HCT116 (cell line): ENCODE data around the gene CHD1. TPM values are rescaled to one million over a fixed set of nuclear protein-coding genes. Genes with fewer than 3 reads are reported as not detected.
"Not testable (repeated sequence)": the region's sequence is repeated elsewhere in the genome, so short reads cannot be mapped to it uniquely, and the experiment has no call there.

ENCODE experiments used
- ATAC-seq: fragments of 200-7000 bp; cut with Tn5 transposase; 2 replicates; pipeline ENCODE4 v1.9.1; 2020; ENCODE audit warnings: mild to moderate bottlenecking, moderate library complexity
- BruUV-seq: library from RNA; stranded (reverse); fragments of 400-500 nt; replicated peaks from 2 replicates; lab custom pipeline; 2021; lab: Mats Ljungman, UMichigan
- CTCF ChIA-PET: fragments of 300-600 bp; sonication (Branson Sonifier 250); formaldehyde crosslinking; loops from one replicate; lab custom pipeline; 2021; ENCODE audit warnings: antibody characterized with exemption; lab: Charles Lee
- POLR2A ChIA-PET: fragments of 300-600, 350-600 bp; sonication (Branson Sonifier 250); formaldehyde crosslinking; loops from one replicate; lab custom pipeline; 2021; ENCODE audit warnings: antibody characterized with exemption; lab: Charles Lee
- RAD21 ChIA-PET, 2 experiments: fragments of 300-600 bp; sonication (Branson Sonifier 250); formaldehyde crosslinking; loops; one replicate each; lab custom pipeline; 2023; ENCODE audit warnings: low total read pairs in 2 of 2; ENCODE audit not compliant: uncharacterized antibody in 2 of 2, unreplicated experiment in 2 of 2, low non-redundant PET in 1 of 2; lab: Charles Lee
- DNase-seq: peaks from one replicate; pipeline ENCODE4 v3.0.0-alpha.2; 2010; ENCODE audit warnings: low read depth, low spot score
- H2AFZ ChIP-seq: fragments of 200-600 bp; shearing (Covaris generic), sonication (generic); 2 replicates; pipeline ENCODE4 v1.6.1; 2017; ENCODE audit warnings: low read depth, mixed run types, mixed read lengths, antibody characterized with exemption, low read length; ENCODE audit not compliant: poor library complexity, severe bottlenecking
- H3K27ac ChIP-seq: 2 replicates; pipeline ENCODE4 v1.5.1; 2012; ENCODE audit warnings: low read depth, low read length
- H3K27me3 ChIP-seq: fragments of 200-600 bp; sonication (generic); 2 replicates; pipeline ENCODE4 v1.6.1; 2016; ENCODE audit warnings: mixed run types, low read length, mixed read lengths; ENCODE audit not compliant: insufficient read depth
- H3K36me3 ChIP-seq, 2 experiments: fragments of 200-500 bp in 1 of 2; fragments of 200-600 bp in 1 of 2; sonication (Bioruptor generic) in 1 of 2; sonication (generic) in 1 of 2; 2 replicates each; pipeline versions ENCODE4 v1.5.1 to v1.6.1; 2014 to 2016; ENCODE audit warnings: low read length in 2 of 2, inconsistent platforms in 1 of 2, mixed read lengths in 1 of 2, mixed run types in 1 of 2; ENCODE audit not compliant: insufficient read depth in 2 of 2, control insufficient read depth in 1 of 2
- H3K4me1 ChIP-seq, 2 experiments: fragments of 200-600 bp in 1 of 2; sonication (generic) in 1 of 2; 2 replicates each; pipeline versions ENCODE4 v1.5.1 to v1.6.1; 2012 to 2017; ENCODE audit warnings: low read length in 2 of 2, inconsistent platforms in 1 of 2, mild to moderate bottlenecking in 1 of 2, mixed read lengths in 1 of 2, mixed run types in 1 of 2, moderate library complexity in 1 of 2; ENCODE audit not compliant: insufficient read depth in 2 of 2, control insufficient read depth in 1 of 2
- H3K4me2 ChIP-seq: fragments of 200-600 bp; sonication (generic); 2 replicates; pipeline ENCODE4 v1.6.1; 2017; ENCODE audit warnings: mixed run types, low read length, mixed read lengths
- H3K4me3 ChIP-seq, 2 experiments: fragments of 200-600 bp in 1 of 2; sonication (generic) in 1 of 2; replicated peaks in 1 of 2; 2 replicates each; pipeline ENCODE4 v1.5.1; 2011 to 2016; ENCODE audit warnings: low read length in 2 of 2, control low read depth in 1 of 2, low read depth in 1 of 2, mild to moderate bottlenecking in 1 of 2, mixed read lengths in 1 of 2, mixed run types in 1 of 2
- H3K79me2 ChIP-seq: fragments of 200-600 bp; sonication (generic); 2 replicates; pipeline ENCODE4 v1.6.1; 2017; ENCODE audit warnings: mild to moderate bottlenecking, mixed run types, low read length, moderate library complexity, mixed read lengths; ENCODE audit not compliant: insufficient read depth
- H3K9ac ChIP-seq: fragments of 200-600 bp; sonication (generic); 2 replicates; pipeline ENCODE4 v1.6.1; 2016; ENCODE audit warnings: low read length, mixed read lengths
- H3K9me2 ChIP-seq: fragments of 200-600 bp; sonication (generic), shearing (Covaris generic); 2 replicates; pipeline ENCODE4 v1.6.1; 2017; ENCODE audit warnings: mixed run types, mild to moderate bottlenecking, moderate library complexity; ENCODE audit not compliant: insufficient read depth
- H3K9me3 ChIP-seq, 2 experiments: fragments of 200-500 bp in 1 of 2; fragments of 200-600 bp in 1 of 2; sonication (Bioruptor generic) in 1 of 2; sonication (generic) in 1 of 2; 2 replicates each; pipeline ENCODE4 v1.6.1; 2014 to 2017; ENCODE audit warnings: low read length in 2 of 2, mixed read lengths in 2 of 2, inconsistent platforms in 1 of 2, low read depth in 1 of 2, mild to moderate bottlenecking in 1 of 2, mixed run types in 1 of 2, moderate library complexity in 1 of 2; ENCODE audit not compliant: control insufficient read depth in 1 of 2, insufficient read depth in 1 of 2
- H4K20me1 ChIP-seq: fragments of 200-600 bp; sonication (generic), shearing (Covaris generic); 2 replicates; pipeline ENCODE4 v1.6.1; 2017; ENCODE audit warnings: mixed run types, mild to moderate bottlenecking, moderate library complexity; ENCODE audit not compliant: insufficient read depth
- EGR1 ChIP-seq: IDR thresholded peaks from 2 replicates; pipeline ENCODE4 v1.6.1; 2012; ENCODE audit warnings: low read depth
- ELF1 ChIP-seq: IDR thresholded peaks from 2 replicates; pipeline ENCODE4 v1.6.1; 2012; ENCODE audit warnings: low read depth, borderline replicate concordance
- EZH2 ChIP-seq: fragments of 200-600 bp; sonication (generic); IDR thresholded peaks from 2 replicates; pipeline ENCODE4 v1.6.1; 2017; ENCODE audit warnings: antibody characterized with exemption, mixed run types
- FOSL1 ChIP-seq: IDR thresholded peaks from 2 replicates; pipeline ENCODE4 v1.6.1; 2012; ENCODE audit warnings: low read depth
- POLR2A ChIP-seq: IDR thresholded peaks from 2 replicates; pipeline ENCODE4 v1.7.0; 2011; ENCODE audit warnings: borderline replicate concordance; ENCODE audit not compliant: insufficient read depth, insufficient read length; ENCODE audit errors: extremely low read depth
- POLR2AphosphoS5 ChIP-seq: IDR thresholded peaks from 2 replicates; pipeline ENCODE4 v1.6.1; 2011; ENCODE audit warnings: mild to moderate bottlenecking, low read depth, low read length, moderate library complexity
- SIN3A ChIP-seq: IDR thresholded peaks from 2 replicates; pipeline ENCODE4 v1.6.1; 2012; ENCODE audit warnings: low read depth
- YY1 ChIP-seq: IDR thresholded peaks from 2 replicates; pipeline ENCODE4 v1.6.1; 2011; ENCODE audit warnings: low read length, low read depth, moderate library complexity, mild to moderate bottlenecking; ENCODE audit not compliant: insufficient replicate concordance; ENCODE audit errors: extremely low read depth
- ZFX ChIP-seq: fragments of 450-650 bp; IDR thresholded peaks from 2 replicates; pipeline ENCODE4 v1.6.1; 2017
- ZNF274 ChIP-seq: fragments of 200-500 bp; sonication (Bioruptor generic); IDR thresholded peaks from 2 replicates; pipeline ENCODE4 v1.6.1; 2014; ENCODE audit warnings: mild to moderate bottlenecking, low read depth, low read length, inconsistent platforms
- intact Hi-C: fragments of 100-400 bp; cut with micrococcal nuclease; formaldehyde crosslinking; loops from 2 replicates; pipeline ENCODE4 v1.10.0; 2022
- total RNA-seq: library from RNA; stranded (reverse); gene quantifications from one replicate; pipeline ENCODE4 v1.2.1, GENCODE V29; 2021; ENCODE audit not compliant: unreplicated experiment
- TF ChIP-seq, protein P1 (sequence below), 3 experiments: fragments of 200-600 bp in 1 of 3; sonication (generic) in 1 of 3; IDR thresholded peaks in 2 of 3; conservative IDR thresholded peaks in 1 of 3; 2 replicates each; pipeline ENCODE4 v1.5.1; 2012 to 2017; ENCODE audit warnings: low read depth in 2 of 3, low read length in 2 of 3, antibody characterized with exemption in 1 of 3, borderline replicate concordance in 1 of 3, control low read depth in 1 of 3, mild to moderate bottlenecking in 1 of 3, mixed read lengths in 1 of 3, mixed run types in 1 of 3, moderate library complexity in 1 of 3; ENCODE audit not compliant: insufficient read depth in 1 of 3
- TF ChIP-seq, protein P2 (sequence below): IDR thresholded peaks from 2 replicates; pipeline ENCODE4 v1.6.1; 2012
- TF ChIP-seq, protein P3 (sequence below): IDR thresholded peaks from 2 replicates; pipeline ENCODE4 v1.6.1; 2012

CHD1 gene
- total RNA-seq, 1 experiment from 2014 or later, result 43.9 TPM

DNA sequence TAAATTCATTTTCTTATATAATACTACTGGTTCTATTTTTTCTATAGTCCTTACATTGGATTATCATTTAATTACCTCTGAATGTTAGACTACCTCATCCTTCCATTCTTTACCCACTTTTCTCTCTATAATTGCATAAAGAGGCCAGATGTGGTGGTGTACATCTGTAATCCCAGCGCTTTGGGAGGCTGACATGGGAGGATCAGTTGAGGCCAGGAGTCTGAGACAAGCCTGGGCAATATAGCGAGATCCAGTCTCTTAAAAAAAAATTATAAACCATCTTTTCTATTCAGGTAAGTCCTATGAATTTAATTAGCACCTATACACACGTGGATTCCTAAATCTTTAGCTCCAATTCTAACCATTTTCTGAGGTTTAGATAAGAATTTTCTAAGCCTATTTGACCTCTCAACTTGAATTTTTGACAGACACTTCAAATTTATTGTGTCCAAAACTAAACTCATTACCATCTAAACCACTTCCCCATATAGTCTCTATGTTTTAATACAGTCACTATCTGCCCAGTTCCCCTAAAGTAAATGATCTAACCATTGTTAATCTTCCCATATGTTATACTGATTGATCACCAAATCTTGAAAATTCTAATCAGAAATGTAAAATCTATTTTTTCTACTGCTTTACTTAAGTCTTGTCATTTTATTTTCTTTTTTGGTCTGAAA lies 33.0 kb upstream of the CHD1 start:
- ATAC-seq (no peak), DNase-seq (no peak)
- CTCF ChIA-PET, result interaction anchor here (1.2 kb wide), 1 partner anchor 13 kb away, joined by 3 read pairs; no protein-coding TSS in a partner anchor
- Histone ChIP-seq H3K9ac (no peak overlapping the region), H3K79me2 (no peaks in the 10 kb centered on the region), H3K9me2 (no peaks in the 10 kb centered on the region), H3K27ac (no peak overlapping the region), H3K4me1 (peaks cover 0 to 5% of the 10 kb centered on the region in 2 experiments; a peak in 1 of 4 replicates), H3K9me3 (no peaks in the 10 kb centered on the region), H2AFZ (no peak overlapping the region), H3K27me3 (no peaks in the 10 kb centered on the region), H4K20me1 (no peaks in the 10 kb centered on the region), H3K4me2 (no peak overlapping the region), H3K36me3 (no peaks in the 10 kb centered on the region), H3K4me3 (no peak overlapping the region)
- POLR2A ChIA-PET, result no interaction called here
- RAD21 ChIA-PET, result no interaction called here
- no TSS peak for BruUV-seq
- TF ChIP-seq YY1 (no peak), SIN3A (no peak), EZH2 (no peak), ELF1 (no peak), FOSL1 (no peak), EGR1 (no peak)
- TF ChIP-seq, protein P1, sequence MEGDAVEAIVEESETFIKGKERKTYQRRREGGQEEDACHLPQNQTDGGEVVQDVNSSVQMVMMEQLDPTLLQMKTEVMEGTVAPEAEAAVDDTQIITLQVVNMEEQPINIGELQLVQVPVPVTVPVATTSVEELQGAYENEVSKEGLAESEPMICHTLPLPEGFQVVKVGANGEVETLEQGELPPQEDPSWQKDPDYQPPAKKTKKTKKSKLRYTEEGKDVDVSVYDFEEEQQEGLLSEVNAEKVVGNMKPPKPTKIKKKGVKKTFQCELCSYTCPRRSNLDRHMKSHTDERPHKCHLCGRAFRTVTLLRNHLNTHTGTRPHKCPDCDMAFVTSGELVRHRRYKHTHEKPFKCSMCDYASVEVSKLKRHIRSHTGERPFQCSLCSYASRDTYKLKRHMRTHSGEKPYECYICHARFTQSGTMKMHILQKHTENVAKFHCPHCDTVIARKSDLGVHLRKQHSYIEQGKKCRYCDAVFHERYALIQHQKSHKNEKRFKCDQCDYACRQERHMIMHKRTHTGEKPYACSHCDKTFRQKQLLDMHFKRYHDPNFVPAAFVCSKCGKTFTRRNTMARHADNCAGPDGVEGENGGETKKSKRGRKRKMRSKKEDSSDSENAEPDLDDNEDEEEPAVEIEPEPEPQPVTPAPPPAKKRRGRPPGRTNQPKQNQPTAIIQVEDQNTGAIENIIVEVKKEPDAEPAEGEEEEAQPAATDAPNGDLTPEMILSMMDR (IDR thresholded peaks at IDR 0.05 in 2 of 3, conservative IDR thresholded peaks at IDR 0.05 in 1 of 3; ENCODE audit: borderline replicate concordance in 1 of 3, insufficient read depth in 1 of 3, low read depth in 2 of 3, low read length in 2 of 3), result no peak
- intact Hi-C loops, result no loop called here

DNA sequence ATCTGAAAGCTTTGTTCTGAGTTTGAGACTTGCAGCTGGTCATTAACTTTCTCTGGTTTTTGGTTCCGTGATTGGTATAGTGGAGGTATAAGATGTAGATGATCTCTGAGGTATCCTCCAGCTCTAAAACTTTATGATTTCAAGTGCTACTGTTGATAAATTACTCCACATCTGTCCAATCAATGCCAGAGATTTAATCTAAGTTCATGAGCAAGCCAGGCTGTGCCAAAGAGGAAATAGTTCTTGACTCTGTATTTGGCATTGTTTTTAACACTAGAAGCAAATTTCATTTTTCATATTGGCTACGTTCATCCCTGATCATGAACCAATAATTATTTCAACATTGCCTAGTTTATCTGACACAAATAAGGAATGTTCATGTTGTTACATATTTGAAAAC lies 28.5 kb upstream of the CHD1 start:
- no peaks in the 10 kb centered on the region for H3K79me2 ChIP-seq
- H3K9me2 ChIP-seq, result no peaks in the 10 kb centered on the region
- no peaks in the 10 kb centered on the region for H3K27me3 ChIP-seq
- H3K27ac ChIP-seq, result no peak overlapping the region
- H3K4me1 ChIP-seq, result peaks cover 0 to 5% of the 10 kb centered on the region in 2 experiments; a peak in 1 of 4 replicates
- no peak overlapping the region for H3K4me3 ChIP-seq
- ChIA-PET POLR2A (no interaction called here), CTCF (no interaction called here), RAD21 (no interaction called here)
- DNase-seq (no peak), ATAC-seq (no peak)
- no TSS peak for BruUV-seq
- no peaks in the 10 kb centered on the region for H3K36me3 ChIP-seq
- TF ChIP-seq, protein P2, sequence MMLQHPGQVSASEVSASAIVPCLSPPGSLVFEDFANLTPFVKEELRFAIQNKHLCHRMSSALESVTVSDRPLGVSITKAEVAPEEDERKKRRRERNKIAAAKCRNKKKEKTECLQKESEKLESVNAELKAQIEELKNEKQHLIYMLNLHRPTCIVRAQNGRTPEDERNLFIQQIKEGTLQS, result no peak
- TF ChIP-seq POLR2AphosphoS5, result no peak
- no peak for TF ChIP-seq EZH2
- no peak for TF ChIP-seq ZNF274
- no peak for TF ChIP-seq YY1
- TF ChIP-seq ZFX, result no peak
- no peak for TF ChIP-seq SIN3A
- no peak for TF ChIP-seq POLR2A
- TF ChIP-seq, protein P3, sequence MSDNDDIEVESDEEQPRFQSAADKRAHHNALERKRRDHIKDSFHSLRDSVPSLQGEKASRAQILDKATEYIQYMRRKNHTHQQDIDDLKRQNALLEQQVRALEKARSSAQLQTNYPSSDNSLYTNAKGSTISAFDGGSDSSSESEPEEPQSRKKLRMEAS, result no peak
- TF ChIP-seq EGR1, result no peak
- no peaks in the 10 kb centered on the region for H4K20me1 ChIP-seq
- H2AFZ ChIP-seq, result no peak overlapping the region
- no peak overlapping the region for H3K4me2 ChIP-seq
- no peaks in the 10 kb centered on the region for H3K9me3 ChIP-seq
- no peak overlapping the region for H3K9ac ChIP-seq
- intact Hi-C loops, result no loop called here

DNA sequence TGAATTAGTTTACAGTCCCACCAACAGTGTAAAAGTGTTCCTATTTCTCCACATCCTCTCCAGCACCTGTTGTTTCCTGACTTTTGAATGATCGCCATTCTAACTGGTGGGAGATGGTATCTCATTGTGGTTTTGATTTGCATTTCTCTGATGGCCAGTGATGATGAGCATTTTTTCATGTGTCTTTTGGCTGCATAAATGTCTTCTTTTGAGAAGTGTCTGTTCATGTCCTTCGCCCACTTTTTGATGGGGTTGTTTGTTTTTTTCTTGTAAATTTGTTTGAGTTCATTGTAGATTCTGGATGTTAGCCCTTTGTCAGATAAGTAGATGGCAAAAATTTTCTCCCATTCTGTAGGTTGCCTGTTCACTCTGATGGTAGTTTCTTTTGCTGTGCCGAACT lies 27.1 kb upstream of the CHD1 start:
- H2AFZ ChIP-seq, H3K9me3 ChIP-seq, H3K9ac ChIP-seq, ATAC-seq, H3K27me3 ChIP-seq, H3K4me2 ChIP-seq, H3K27ac ChIP-seq, H4K20me1 ChIP-seq, H3K36me3 ChIP-seq, H3K9me2 ChIP-seq, POLR2A ChIA-PET, BruUV-seq, DNase-seq, H3K79me2 ChIP-seq, CTCF ChIA-PET, H3K4me3 ChIP-seq, intact Hi-C loops, RAD21 ChIA-PET, H3K4me1 ChIP-seq: not testable (repeated sequence)
